GM19099 (cell line): ENCODE measurements around the gene ADRM1.

Experiments
- POLR2A ChIP-seq: IDR thresholded peaks from 3 replicates; pipeline ENCODE4 v1.6.1; 2011; ENCODE audit warnings: low read depth; ENCODE audit not compliant: insufficient read length; ENCODE audit errors: extremely low read depth

Gene ADRM1

DNA sequence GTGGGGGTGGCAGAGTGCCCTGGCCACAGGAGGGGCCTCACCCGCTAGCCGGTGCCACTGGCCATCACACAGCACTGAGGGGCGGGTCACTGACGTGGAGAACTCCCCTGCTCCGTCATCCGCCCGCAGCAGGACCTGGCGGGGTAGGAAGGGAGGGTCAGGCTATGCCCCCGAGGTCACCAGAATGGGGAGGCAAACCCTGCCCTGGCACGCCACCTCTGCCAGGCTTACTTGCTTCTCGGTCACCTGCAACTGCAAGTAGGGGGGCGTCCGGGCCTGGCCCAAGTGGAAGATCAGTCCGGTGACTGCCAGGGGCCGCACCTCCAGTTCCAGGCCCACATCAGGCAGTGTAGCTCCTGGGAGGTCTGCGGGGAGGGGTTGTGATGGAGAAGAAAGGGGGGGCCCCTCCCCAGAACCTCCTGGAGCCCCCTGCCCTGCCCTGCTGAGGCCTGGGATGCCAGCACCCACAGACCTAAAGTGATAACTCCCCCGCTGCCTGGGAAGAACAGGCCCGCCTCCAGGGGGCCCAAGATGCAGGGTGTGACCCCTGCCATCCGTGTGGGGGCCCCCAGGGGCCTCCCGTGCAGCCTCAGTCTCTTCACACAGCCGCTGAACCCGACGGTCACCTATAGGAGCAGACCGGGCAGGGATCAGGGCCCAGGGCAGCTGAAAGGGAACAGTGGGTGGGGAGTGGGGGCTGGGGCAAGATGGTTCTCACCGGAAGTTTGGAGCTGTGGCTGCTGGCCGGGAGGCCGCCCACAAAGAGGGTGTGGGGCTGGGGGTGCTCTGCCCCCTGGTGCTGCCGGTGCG lies 7.4 kb downstream of the ADRM1 start:
- no peak for TF ChIP-seq POLR2A

DNA sequence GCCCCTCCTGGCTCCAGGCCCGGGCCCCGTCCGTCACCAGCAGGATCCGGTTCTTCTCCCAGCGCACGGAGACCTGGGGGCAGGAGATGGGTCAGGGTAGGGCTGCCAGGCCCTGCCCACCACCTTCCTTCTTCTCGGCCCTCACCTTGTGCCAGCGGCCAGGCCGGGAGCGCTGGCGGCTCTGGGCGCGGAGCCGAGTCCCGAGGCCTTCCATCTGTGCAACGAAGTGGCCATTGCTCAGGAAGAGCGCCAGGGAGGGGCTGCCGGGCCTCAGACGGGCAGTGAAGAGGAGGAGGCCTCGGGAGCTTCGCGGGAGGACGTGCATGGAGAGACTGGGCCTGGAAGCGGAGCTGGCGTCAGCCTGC lies 7.9 kb downstream of the ADRM1 start:
- no peak for TF ChIP-seq POLR2A

DNA sequence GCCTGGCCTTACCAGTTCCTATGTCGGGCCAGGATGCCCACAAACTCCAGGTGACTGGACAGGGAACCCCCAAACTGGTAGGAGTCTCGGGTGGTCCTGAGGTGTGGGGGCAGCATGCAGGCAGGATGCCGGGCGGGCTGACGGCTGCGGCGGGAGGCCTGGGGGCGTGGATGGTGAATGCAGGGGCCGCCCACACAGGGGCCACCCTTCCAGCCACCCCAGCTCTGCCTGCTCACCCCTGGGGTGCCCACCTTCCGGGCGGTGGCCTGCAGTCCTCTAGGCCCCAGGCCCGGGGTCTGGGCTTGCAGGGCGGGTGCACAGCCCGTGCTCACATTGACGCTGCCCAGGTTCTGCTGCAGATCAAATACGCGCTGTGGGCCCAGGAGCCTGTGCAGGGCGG lies 8.4 kb downstream of the ADRM1 start:
- no peak for TF ChIP-seq POLR2A

DNA sequence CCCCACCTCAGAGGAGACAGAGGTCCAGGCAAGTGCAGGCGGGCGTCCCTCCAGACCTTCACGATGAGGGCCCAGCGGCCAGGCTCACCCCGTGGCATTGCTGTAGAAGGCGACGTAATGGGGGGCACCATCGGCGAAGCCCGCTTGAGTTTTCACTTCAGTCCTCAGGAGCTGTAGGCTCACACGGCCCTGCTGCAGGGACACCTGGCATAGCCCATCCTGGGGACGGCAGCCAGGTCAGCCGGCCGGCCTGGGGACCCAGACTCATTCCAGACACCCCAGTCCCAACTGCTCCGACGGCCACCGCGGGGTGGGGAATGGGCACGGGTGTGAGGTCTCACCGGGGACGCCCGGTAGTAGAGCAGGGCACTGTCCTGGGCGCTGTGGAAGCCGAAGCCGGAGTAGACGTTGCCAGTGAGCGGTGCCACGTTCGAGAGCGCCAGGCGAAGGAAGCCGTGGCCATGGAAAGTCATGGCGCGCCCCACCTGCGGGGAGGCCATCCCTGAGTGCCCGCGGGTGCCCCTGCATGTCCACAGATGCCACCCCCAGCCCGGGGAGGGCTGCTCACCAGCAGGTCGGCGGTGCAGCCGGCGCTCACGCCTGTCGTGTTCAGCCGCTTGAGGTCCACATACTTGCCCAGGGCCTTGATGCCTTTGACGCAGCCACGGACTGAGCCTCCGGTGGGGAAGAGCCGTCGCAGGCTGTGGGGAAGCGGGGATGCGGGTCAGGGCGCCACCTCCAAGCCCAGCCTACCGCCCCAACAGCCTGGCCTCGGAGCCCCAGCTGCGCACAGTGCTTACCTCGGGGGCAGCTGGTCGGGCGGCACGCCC lies 9.2 kb downstream of the ADRM1 start:
- TF ChIP-seq POLR2A, result no peak

DNA sequence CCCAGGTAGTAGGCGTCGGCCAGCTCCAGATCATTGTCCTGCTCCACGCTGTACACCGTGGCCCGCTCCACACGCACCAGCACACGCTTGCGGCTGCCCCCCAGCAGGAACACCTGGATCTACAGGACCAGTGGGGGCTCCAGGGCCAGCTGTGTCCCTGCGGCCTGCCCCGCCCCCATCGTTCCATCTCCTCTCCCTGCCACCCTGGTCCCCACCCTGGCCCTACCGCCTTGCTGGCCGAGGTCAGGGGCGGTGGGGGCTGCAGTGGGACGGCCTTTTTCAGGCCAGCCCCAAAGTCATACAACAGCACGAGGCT lies 9.8 kb downstream of the ADRM1 start:
- TF ChIP-seq POLR2A, result no peak

DNA sequence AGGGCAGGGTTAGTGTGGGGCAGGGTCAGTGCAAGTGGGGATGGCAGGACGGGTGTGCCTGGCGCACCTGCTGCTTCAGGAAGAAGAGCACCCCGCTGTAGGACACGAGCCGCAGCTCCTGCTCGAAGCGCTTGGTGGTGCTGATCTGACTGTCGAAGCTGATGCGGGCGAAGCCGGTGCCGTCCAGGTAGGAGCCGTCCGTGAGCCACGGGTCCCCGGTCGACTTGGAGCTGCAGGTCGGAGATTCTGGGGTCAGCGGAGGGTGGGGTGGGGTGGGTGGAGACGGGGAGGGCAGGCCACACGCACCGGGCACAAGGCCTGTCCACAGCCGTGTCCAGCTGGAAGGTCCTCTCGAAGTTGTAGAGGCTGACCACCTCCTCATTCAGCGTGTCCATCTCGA lies 10.2 kb downstream of the ADRM1 start:
- no peak for TF ChIP-seq POLR2A

DNA sequence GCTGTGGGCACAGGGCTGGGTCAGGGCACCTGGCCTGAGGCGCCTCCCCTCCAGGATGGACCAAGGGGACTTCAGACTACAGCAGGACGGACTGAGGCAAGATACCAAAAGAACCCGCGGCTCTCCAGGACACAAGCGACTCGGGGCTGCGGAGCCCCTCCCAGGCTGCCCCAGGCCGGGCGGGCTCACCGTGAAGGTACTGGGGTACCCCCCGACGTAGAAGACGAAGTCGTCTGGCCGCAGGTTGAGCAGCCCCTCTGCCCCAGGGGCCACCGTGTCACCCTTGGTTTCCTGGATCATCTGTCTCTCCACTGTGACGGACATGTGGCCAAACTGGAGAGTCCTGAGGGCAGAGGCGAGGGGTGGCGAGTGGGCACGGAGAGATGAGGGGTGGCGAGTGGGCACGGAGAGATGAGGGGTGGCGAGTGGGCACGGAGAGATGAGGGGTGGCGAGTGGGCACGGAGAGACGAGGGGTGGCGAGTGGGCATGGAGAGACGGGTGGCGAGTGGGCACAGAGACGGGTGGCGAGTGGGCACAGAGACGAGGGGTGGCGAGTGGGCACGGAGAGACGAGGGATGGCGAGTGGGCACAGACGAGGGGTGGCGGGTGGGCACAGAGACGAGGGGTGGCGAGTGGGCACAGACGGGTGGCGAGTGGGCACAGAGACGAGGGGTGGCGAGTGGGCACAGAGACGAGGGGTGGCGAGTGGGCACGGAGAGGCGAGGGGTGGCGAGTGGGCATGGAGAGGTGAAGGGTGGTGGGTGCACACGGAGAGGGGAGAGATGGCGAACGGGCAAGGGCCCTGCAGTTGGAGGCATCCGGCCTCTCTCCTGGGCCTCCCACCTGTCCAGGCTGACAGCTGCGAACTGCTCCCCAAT lies 10.9 kb downstream of the ADRM1 start:
- TF ChIP-seq POLR2A, result no peak

DNA sequence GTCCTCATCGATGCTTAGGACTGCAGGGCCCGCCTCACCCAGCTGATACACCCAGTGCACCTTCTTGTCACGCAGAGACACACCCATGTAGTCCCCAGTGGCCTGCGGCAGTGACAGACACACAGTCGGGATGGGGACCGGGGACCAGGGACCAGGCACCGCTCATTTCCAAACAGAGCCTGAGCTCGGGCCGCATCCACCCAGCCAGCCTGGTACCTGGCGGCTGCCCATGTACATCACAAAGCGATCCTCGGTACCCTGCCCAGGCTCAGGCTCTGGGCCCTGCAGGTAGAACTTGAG lies 11.5 kb downstream of the ADRM1 start:
- no peak for TF ChIP-seq POLR2A

DNA sequence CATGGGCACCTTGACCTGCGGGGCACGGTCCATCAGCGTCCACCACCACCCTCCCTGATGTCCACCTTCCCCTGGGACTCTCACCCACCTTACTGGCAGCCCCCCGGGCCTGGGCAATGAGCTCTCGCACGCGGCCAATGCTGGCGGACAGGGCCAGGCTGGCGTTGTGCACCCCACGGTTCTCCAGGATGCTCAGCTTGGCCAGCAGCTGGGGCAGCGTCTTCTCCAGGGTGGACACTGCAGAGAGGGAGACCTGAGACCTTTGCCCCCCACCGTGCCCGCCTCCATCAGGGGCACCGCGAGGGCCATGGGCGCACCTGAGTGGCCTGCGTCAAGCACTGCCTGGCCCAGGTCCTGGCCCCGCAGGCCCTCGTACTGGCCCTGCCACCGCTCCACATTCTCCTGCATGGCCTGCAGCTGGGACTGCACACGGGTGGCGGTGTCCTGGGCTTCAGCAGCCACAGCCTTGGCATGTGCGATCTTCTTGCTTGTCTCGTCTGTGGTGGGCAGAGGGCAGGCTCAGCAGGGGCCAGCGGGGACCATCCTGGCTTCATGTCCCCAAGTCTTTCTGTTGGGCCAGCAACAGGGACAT lies 12.0 kb downstream of the ADRM1 start:
- no peak for TF ChIP-seq POLR2A

DNA sequence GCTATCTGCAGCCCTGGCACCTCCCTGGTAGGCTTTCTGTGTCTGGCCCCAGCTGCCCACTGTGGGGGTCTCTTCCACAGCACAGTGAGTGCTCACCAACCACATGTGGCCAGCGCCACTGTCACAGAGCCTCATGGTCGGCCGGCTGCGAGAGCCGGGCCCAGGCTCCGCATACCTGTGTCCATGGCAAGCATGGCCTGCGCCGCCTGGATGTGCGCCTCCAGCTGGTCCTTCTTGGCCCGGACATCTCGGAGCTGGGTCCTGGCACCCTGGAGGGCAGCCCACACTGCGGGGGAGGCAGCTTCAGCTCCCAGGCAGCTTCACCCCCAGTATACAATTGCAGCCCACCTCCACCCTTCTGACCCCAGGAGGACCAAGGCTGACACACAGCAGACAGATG lies 13.0 kb downstream of the ADRM1 start:
- TF ChIP-seq POLR2A, result no peak

DNA sequence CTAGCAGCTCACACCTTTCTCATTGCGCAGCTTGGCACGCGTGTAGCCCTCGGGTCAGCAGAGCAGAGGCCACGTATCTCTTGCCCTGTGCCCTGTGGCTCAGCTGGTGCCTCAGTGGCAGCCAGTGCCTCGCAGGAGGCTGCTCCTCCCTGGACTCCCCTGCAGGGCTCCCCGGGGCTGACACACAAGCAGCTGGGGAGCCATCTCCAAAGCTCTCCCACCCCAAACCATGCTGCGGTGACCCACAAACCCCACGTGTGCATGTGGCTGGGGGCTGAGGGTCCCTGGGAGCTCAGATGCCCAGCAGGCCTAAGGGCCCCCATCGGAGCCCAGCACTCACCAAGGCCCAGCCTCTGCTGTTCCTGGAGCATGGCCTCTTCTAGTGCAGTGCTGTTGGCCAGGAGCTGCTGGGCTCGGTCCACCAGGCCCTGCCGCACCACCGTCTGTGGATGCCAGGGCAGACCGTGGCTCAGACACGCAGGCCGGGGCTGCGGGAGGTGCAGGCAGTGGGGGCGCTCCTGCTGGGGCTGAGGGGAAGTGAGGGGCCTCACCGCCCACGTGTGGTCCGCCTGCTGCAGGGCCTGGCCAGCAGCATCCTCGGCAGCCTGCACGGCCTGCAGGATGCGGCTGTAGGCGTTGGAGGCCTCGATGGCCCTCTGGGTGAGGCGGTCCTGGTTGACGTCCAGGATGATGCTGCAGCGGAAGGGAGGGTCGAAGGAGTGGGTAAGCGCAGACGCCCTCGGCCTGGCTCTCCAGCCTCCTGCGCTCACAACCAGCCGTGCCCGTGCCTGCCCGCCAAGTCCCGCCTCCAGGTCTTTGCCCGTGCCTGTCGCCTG lies 13.8 kb downstream of the ADRM1 start:
- no peak for TF ChIP-seq POLR2A

DNA sequence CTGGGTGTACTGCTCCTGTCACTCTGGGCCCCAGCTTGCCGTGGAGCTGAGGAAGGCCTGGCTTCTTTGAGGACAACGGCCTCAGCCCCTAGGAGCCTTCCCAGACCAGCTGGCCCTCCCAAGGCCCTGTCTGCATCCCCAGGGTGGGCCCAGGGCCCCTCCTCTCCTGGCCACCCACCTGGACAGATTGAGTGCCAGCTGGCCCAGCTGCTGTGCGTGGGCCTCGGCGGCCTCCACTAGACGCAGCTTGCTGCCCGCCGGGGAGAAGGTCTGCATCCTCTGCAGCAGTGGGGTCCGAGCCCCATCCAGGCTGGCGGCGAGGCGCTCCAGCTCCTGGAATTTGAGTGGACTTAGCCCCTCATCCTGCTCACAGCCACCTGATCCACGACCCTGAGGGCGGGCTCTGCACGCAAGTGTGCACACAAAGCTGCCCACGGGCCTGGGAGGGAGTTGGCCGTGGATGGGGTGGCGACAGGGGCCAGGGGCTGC lies 14.4 kb downstream of the ADRM1 start:
- no peak for TF ChIP-seq POLR2A

DNA sequence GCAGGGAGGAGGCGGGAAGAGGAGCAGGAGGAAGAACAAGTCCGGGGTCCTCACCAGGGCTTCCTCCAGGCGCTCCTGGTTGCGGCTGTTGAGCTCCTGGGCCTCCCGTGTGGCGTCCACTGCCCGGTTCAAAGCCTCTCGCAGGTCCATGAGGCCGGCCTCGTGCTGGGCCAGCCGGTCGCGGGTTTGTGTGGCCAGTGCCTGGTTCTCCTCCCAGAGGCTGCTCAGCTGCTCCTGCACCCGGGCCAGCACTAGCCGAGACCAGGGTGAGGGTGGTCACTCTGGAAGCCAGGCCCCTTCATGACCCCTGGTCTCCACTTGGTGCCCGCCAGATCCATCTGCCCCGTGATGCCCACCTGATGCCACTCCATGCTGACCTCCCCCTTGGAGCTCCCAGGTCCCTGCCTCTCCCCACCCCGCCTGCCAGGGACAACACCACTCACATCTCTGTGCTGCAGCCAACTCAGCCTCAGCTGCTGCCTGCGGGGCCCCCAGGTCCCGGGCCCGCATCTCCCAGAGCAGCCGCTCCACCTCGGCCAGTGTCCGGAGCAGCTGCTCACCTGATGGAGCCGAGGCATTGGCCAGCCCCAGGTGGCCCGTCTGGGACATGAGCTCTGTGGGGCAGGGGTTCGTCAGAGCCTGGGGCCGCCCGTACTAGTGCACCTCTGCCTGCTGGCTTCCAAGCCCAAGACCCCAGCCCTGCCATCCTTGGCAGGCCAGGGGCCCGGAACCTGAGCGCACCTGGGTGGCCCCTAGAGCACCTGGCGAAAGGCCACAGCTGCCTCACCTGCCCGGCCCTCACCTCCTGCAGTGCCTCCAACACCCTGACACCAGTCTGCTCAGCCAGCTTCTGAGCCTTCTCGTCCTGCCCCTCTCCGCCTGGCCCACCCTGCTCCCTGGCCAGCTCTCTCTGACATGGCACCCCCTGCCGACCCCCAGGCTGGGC lies 15.9 kb downstream of the ADRM1 start:
- no peak for TF ChIP-seq POLR2A
